HG03196 (cell line): ENCODE data around the gene KNL1.
"Not testable (repeated sequence)": the region's sequence is repeated elsewhere in the genome, so short reads cannot be mapped to it uniquely, and the experiment has no call there.

ENCODE experiments used
- ATAC-seq: cut with Tn5 transposase; IDR thresholded peaks from one replicate; pipeline ENCODE4 v1.9.1; 2021; ENCODE audit not compliant: unreplicated experiment

KNL1 gene

GRCh38 chr15:40647523-40647922 is 53.5 kb downstream of the KNL1 start:
- no peak for ATAC-seq

GRCh38 chr15:40650479-40650878 is 56.4 kb downstream of the KNL1 start:
- ATAC-seq = no peak

DNA sequence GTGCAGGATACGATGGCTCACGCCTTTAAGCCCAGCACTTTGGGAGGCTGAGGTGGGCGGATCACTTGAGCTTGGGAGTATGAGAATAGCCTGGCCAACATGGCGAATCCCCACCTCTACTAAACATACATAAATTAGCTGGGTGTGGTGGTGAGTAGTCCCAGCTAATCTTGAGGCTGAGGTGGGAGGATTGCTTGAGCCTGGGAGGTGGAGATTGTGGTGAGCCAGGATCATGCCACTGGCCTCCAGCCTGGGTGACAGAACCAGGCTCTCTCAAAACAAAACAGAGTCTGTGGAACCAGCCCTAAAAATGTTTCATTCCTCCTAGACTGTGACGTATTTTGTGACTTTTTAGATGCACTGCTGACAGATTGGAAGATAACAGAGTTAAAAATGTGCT is 66.6 kb downstream of the KNL1 start:
- no peak for ATAC-seq

- no peak for ATAC-seq
Observed at GRCh38 chr15:40664909-40665308, 70.9 kb downstream of the KNL1 start.

DNA sequence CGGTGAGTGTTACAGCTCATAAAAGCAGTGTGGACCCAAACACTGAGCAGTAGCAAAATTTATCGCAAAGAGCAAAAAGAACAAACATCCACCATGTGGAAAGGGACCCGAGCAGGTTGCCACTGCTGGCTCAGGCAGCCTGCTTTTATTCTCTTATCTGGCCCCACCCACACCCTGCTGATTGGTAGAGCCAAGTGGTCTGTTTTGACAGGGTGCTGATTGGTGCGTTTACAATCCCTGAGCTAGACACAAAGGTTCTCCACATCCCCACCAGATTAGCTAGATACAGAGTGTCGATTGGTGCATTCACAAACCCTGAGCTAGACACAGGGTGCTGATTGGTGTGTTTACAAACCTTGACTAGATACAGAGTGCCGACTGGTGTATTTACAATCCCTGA is 82.2 kb downstream of the KNL1 start:
- not testable (repeated sequence) for ATAC-seq

- not testable (repeated sequence) for ATAC-seq
Observed at GRCh38 chr15:40676906-40677305, 82.9 kb downstream of the KNL1 start.

- no peak for ATAC-seq
Observed at GRCh38 chr15:40680151-40680550, 86.1 kb downstream of the KNL1 start.

- ATAC-seq = not testable (repeated sequence)
Observed at GRCh38 chr15:40680959-40681358, 86.9 kb downstream of the KNL1 start.

- no peak for ATAC-seq
Observed at GRCh38 chr15:40684381-40684780, 90.3 kb downstream of the KNL1 start.

- ATAC-seq = no peak
Observed at GRCh38 chr15:40685376-40685775, 91.3 kb downstream of the KNL1 start.

- no peak for ATAC-seq
Observed at GRCh38 chr15:40688932-40689799, 95.1 kb downstream of the KNL1 start.

DNA sequence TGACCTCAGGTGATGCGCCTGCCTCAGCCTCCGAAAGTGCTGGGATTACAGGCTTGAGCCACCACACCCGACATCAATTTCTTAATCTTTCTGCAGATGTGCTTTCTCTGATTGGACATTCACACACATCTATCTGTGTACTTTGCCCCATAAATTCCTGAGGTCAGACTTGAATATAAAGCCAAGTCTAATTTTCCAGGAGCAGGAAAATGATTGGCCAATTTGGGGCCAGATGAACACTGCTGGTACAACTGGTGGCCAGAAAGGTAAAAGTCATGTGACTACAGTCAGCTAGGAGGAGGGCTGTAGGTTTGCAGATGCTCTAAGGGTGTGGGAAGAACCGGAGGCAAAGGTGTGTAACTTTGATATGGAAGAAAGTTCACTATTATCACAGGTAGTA is 97.7 kb downstream of the KNL1 start:
- ATAC-seq = no peak

DNA sequence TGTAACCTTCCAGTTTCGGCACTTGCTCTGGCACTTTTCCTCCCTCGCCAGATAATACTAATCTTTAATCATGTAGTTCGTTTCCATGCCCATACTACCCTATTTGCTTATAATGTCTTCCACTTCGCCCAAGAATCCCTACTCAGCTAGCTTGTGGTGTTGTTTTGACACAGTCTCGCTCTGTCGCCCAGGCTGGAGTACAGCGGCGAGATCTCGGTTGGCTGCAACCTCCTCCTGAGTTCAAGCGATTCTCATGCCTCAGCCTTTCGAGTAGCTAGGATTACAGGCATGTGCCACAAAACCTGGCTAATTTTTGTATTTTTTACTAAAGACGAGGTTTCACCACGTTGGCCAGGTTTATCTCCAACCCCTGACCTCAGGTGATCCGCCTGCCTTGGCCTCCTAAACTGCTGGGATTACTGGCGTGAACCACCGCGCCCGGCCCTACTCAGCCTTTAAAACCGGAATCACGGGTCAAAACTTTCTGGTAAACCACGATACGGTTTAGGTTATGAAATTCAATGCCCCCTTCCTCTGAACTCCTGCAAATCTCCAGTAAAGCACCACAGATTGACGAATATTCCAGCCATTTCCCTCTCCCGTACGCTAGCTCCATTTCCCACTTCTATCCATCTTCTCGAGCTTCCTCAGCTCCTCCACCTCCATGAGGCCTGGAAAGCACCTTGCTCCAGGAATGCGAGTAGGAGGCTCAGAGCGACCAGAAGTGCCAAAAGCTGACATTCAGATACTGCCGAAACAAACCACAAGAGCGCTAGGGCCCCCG is 100.0 kb downstream of the KNL1 start:
- ATAC-seq = peak; percentile 19

- ATAC-seq = peak; percentile 79
Observed at GRCh38 chr15:40694688-40695468, 100.8 kb downstream of the KNL1 start, which contains the start of gene RAD51. Gene RAD51 (plus strand): TSS chr15:40695174. CDS start chr15:40698759, 3,585 bp downstream.

- peak; percentile 41 for ATAC-seq
Observed at GRCh38 chr15:40695469-40695890, 101.4 kb downstream of the KNL1 start.

- ATAC-seq = no peak
Observed at GRCh38 chr15:40696228-40696627, 102.2 kb downstream of the KNL1 start.

DNA sequence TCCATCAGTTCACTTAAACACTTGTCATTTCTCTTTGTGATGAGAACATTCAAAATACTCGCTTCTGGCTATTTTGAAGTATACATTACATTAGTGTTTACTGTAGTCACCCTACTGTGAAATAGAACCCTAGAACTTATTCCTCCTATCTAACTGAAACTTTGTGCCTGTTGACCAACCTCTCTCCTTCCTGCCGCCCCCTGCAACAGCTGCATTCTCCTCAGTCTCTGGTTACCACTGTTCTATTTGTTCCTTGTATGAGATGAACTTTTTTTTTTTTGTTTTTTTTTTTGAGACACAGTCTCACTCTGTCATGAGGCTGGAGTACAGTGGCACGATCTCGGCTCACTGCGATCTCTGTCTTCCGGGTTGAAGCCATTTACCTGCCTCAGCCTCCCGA is 103.9 kb downstream of the KNL1 start:
- ATAC-seq = no peak

- no peak for ATAC-seq
Observed at GRCh38 chr15:40702077-40702476, 108.0 kb downstream of the KNL1 start.

GRCh38 chr15:40706121-40706520 is 112.1 kb downstream of the KNL1 start:
- no peak for ATAC-seq
